B cell (primary cell): ENCODE results near the gene DGKA. TPM values are rescaled to one million over a fixed set of nuclear protein-coding genes. Genes with fewer than 3 reads are reported as not detected.
A peak's percentile ranks its signal among the peaks of the same experiment; 100 is the strongest.

Experiments
- ATAC-seq: fragments of 200-7000 bp; cut with Tn5 transposase; one replicate; pipeline ENCODE4 v1.10.0; 2021; ENCODE audit warnings: low read depth, mild to moderate bottlenecking, moderate number of reproducible peaks, moderate library complexity
- CTCF ChIA-PET: fragments of 350-600 bp; sonication (Branson Sonifier 250); formaldehyde crosslinking; loops from one replicate; lab custom pipeline; 2021; ENCODE audit warnings: antibody characterized with exemption, inconsistent platforms; lab: Charles Lee
- POLR2A ChIA-PET: fragments of 350-600 bp; sonication (Branson Sonifier 250); formaldehyde crosslinking; loops from one replicate; lab custom pipeline; 2021; ENCODE audit warnings: antibody characterized with exemption; lab: Charles Lee
- DNase-seq: peaks from one replicate; pipeline ENCODE4 v3.0.0; 2013
- H2AFZ ChIP-seq: 2 replicates; pipeline ENCODE4 v1.6.1; 2012; ENCODE audit warnings: mild to moderate bottlenecking, low read depth, low read length; ENCODE audit not compliant: insufficient read depth, poor library complexity, severe bottlenecking
- H3K27ac ChIP-seq, 2 donors: 1 replicate in 1 of 2; 2 replicates in 1 of 2; pipeline ENCODE4 v1.5.1; 2012 to 2013; ENCODE audit warnings: low read length in 2 of 2, mild to moderate bottlenecking in 2 of 2, moderate library complexity in 1 of 2
- H3K27me3 ChIP-seq, 4 experiments: fragments of 200-600 bp in 1 of 4; sonication (generic) in 1 of 4; replicated peaks in 1 of 4; 1 replicate in 2 of 4; 2 replicates in 2 of 4; pipeline versions ENCODE4 v1.6.1 to v1.7.0; 2013 to 2016; ENCODE audit warnings: low read length in 3 of 4, mild to moderate bottlenecking in 2 of 4, mixed read lengths in 1 of 4, moderate library complexity in 1 of 4; ENCODE audit not compliant: insufficient read depth in 4 of 4, control insufficient read depth in 3 of 4; ENCODE audit errors: control extremely low read depth in 1 of 4
- H3K36me3 ChIP-seq, 2 experiments: replicated peaks in 1 of 2; 1 replicate in 1 of 2; 2 replicates in 1 of 2; pipeline versions ENCODE4 v1.6.1 to v1.7.1; 2013; ENCODE audit warnings: low read length in 1 of 2; ENCODE audit not compliant: insufficient read depth in 2 of 2, control insufficient read depth in 1 of 2; ENCODE audit errors: control extremely low read depth in 1 of 2, extremely low read depth in 1 of 2
- H3K4me1 ChIP-seq, 2 donors: fragments of 200-600 bp in 1 of 2; sonication (generic) in 1 of 2; 1 replicate in 1 of 2; 2 replicates in 1 of 2; pipeline versions ENCODE4 v1.5.1 to v1.6.1; 2013 to 2017; ENCODE audit warnings: low read length in 2 of 2; ENCODE audit not compliant: control insufficient read depth in 2 of 2, insufficient read depth in 2 of 2
- H3K4me2 ChIP-seq: replicated peaks from 2 replicates; pipeline ENCODE3; 2012; ENCODE audit warnings: mild to moderate bottlenecking, low read depth, low read length; ENCODE audit not compliant: poor library complexity, severe bottlenecking
- H3K4me3 ChIP-seq, 5 experiments: fragments of 200-600 bp in 1 of 5; sonication (generic) in 1 of 5; 1 replicate in 3 of 5; 2 replicates in 2 of 5; pipeline versions ENCODE4 v1.5.1 to v1.7.0; 2011 to 2016; ENCODE audit warnings: low read length in 4 of 5, mild to moderate bottlenecking in 4 of 5, low read depth in 2 of 5, control low read depth in 1 of 5, moderate library complexity in 1 of 5; ENCODE audit not compliant: insufficient read depth in 1 of 5; ENCODE audit errors: control extremely low read depth in 1 of 5, extremely low read depth in 1 of 5
- H3K79me2 ChIP-seq: fragments of 200-600 bp; sonication (generic); one replicate; pipeline ENCODE4 v1.6.0; 2016; ENCODE audit warnings: low read length; ENCODE audit not compliant: control insufficient read depth, insufficient read depth
- H3K9ac ChIP-seq: fragments of 200-600 bp; sonication (generic); 2 replicates; pipeline ENCODE4 v1.6.1; 2017; ENCODE audit warnings: mild to moderate bottlenecking, low read length, moderate library complexity
- H3K9me3 ChIP-seq, 3 donors: one replicate each; pipeline versions ENCODE4 v1.6.1 to v1.7.1; 2013; ENCODE audit warnings: low read length in 2 of 3; ENCODE audit not compliant: control insufficient read depth in 2 of 3, insufficient read depth in 1 of 3; ENCODE audit errors: control extremely low read depth in 1 of 3
- H4K20me1 ChIP-seq: 2 replicates; pipeline ENCODE4 v1.6.0; 2012; ENCODE audit warnings: mild to moderate bottlenecking, low read length; ENCODE audit not compliant: insufficient read depth, control insufficient read depth, poor library complexity, severe bottlenecking
- H3K27ac Mint-ChIP-seq: one replicate; pipeline ENCODE4 v1.8.0; 2021; ENCODE audit warnings: mixed read lengths
- H3K27me3 Mint-ChIP-seq: one replicate; pipeline ENCODE4 v1.8.0; 2021; ENCODE audit warnings: mixed read lengths
- H3K4me1 Mint-ChIP-seq: one replicate; pipeline ENCODE4 v1.8.0; 2021; ENCODE audit warnings: mixed read lengths
- H3K4me3 Mint-ChIP-seq: one replicate; pipeline ENCODE4 v1.8.0; 2021; ENCODE audit warnings: mixed read lengths
- H3K9me3 Mint-ChIP-seq: one replicate; pipeline ENCODE4 v1.8.0; 2022; ENCODE audit warnings: mixed read lengths; ENCODE audit not compliant: insufficient read depth
- CTCF ChIP-seq: fragments of 200-600 bp; IDR thresholded peaks from one replicate; pipeline ENCODE4 v1.8.0; 2022; ENCODE audit warnings: antibody characterized with exemption, mild to moderate bottlenecking
- EZH2 ChIP-seq: IDR thresholded peaks from 2 replicates; pipeline ENCODE4 v1.6.1; 2012; ENCODE audit warnings: borderline replicate concordance, low read depth, mild to moderate bottlenecking, moderate library complexity, low read length; ENCODE audit not compliant: insufficient read depth, poor library complexity, severe bottlenecking
- WGBS: methylation state at CpG from one replicate; pipeline ENCODE4 v1.1.5; 2013; ENCODE audit warnings: missing lambda C conversion rate; ENCODE audit not compliant: insufficient coverage; 5-methylcytosine and 5-hydroxymethylcytosine counted together
- intact Hi-C: fragments of 100-400 bp; cut with micrococcal nuclease; formaldehyde crosslinking; loops from one replicate; pipeline ENCODE4 v1.10.0; 2022
- polyA plus RNA-seq: library from polyadenylated mRNA; depleted of rRNA; stranded (reverse); fragments of >200 nt; gene quantifications from 2 replicates; pipeline ENCODE4 v1.2.3, GENCODE V29; 2012
- total RNA-seq, 2 donors: library from RNA; stranded (reverse); fragments of 120-200 nt in 1 of 2; gene quantifications; 1 replicate in 1 of 2; 2 replicates in 1 of 2; pipeline versions ENCODE4 v1.2.3 to v1.2.4, GENCODE V29; 2013 to 2022

The DGKA gene
- total and polyA plus RNA-seq, 2 donors (not counting 1 experiment from before 2014, with no cell fraction given): 238 to 269 TPM

- ChIA-PET CTCF (interaction anchor here (1.5 kb wide), 1 partner anchor 160 kb away, joined by 4 read pairs; no protein-coding TSS in a partner anchor), POLR2A (no interaction called here)
- no peak overlapping the region for H2AFZ ChIP-seq
- no peaks in the 10 kb centered on the region for H3K9me3 ChIP-seq
- peaks cover 7% of the 10 kb centered on the region for H3K79me2 ChIP-seq
- H3K9ac ChIP-seq: no peak overlapping the region
- H3K9me3 Mint-ChIP-seq: no peaks in the 10 kb centered on the region
- no peak for DNase-seq
- peak overlapping the region; percentile 46 for H3K27ac Mint-ChIP-seq
- H3K4me3 Mint-ChIP-seq: no peak overlapping the region
- peaks cover 6 to 14% of the 10 kb centered on the region in 2 experiments for H3K36me3 ChIP-seq
- 100% methylated on average over 1 of the region's 2 CpGs for WGBS
- H3K4me2 ChIP-seq: no peak overlapping the region
- no peaks in the 10 kb centered on the region for H3K4me1 ChIP-seq
- H4K20me1 ChIP-seq: no peaks in the 10 kb centered on the region
- TF ChIP-seq EZH2 (no peak), CTCF (no peak)
- H3K27me3 ChIP-seq: no peaks in the 10 kb centered on the region
- H3K27ac ChIP-seq: no peak overlapping the region
- no peaks in the 10 kb centered on the region for H3K27me3 Mint-ChIP-seq
- H3K4me1 Mint-ChIP-seq: no peaks in the 10 kb centered on the region
- no peak for ATAC-seq
- H3K4me3 ChIP-seq: no peak overlapping the region
- intact Hi-C loops: no loop called here
These were observed 31.9 kb upstream of the DGKA start for GRCh38 chr12:55899082-55899481.

DNA sequence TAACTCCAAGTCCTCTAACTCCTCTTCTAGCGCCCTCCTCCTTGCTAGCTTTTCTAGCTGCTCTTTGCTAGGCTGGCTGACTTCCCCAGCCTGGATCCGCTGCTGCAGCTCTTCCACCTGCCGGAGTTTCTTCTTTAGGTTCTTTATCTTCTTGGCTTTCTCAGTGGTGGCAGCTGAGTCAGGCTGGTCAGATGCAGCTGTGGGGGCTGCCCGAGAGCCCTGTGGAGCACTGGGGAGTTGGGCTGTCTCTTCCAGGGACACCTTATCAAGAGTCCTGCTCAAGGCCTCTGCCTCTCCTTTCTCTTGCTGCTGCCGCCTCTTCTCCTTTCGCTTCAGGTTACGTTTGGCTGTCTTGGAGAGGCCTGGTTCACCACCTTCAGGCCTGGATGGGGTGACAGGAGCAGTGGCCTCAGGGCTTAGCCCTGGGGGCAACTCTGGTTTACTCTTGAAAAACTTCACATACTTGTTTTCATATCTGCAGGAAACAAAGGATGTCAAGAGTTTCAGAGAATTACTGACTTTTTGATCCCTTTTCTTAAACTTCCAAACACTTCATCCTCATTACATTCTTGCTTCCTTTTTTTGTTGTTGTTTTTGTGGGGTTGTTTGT is 29.0 kb upstream of the DGKA start:
- Histone ChIP-seq H3K4me1 (no peaks in the 10 kb centered on the region), H4K20me1 (no peaks in the 10 kb centered on the region), H3K9me3 (no peaks in the 10 kb centered on the region), H3K4me2 (no peak overlapping the region), H3K27ac (no peak overlapping the region), H2AFZ (no peak overlapping the region), H3K9ac (no peak overlapping the region), H3K79me2 (peaks cover 11% of the 10 kb centered on the region), H3K27me3 (no peaks in the 10 kb centered on the region), H3K36me3 (peaks cover 6 to 14% of the 10 kb centered on the region in 2 experiments), H3K4me3 (no peak overlapping the region)
- no peaks in the 10 kb centered on the region for H3K9me3 Mint-ChIP-seq
- no peak overlapping the region for H3K4me3 Mint-ChIP-seq
- intact Hi-C loops: no loop called here
- H3K27me3 Mint-ChIP-seq: no peaks in the 10 kb centered on the region
- ChIA-PET POLR2A (interaction anchor here (0.6 kb wide), 1 partner anchor 127 kb away, joined by 5 read pairs; no protein-coding TSS in a partner anchor), CTCF (no interaction called here)
- no peak for TF ChIP-seq EZH2
- TF ChIP-seq CTCF: no peak
- peaks cover 3% of the 10 kb centered on the region for H3K4me1 Mint-ChIP-seq
- H3K27ac Mint-ChIP-seq: no peak overlapping the region
- no peak for ATAC-seq
- WGBS: 96% methylated on average over 6 of the region's 7 CpGs
- no peak for DNase-seq
